Mesothelial cell of epicardium (in vitro differentiated cells): ENCODE measurements around the gene RNF34. TPM values are rescaled to one million over a fixed set of nuclear protein-coding genes. Genes with fewer than 3 reads are reported as not detected.
"Not testable (repeated sequence)": the region's sequence is repeated elsewhere in the genome, so short reads cannot be mapped to it uniquely, and the experiment has no call there.

Source experiments
- DNase-seq, 2 experiments: peaks; one replicate each; pipeline ENCODE4 v3.0.0; 2021; ENCODE audit warnings: low spot score in 2 of 2; ENCODE audit not compliant: unreplicated experiment in 2 of 2
- H3K27ac Mint-ChIP-seq: 2 replicates; pipeline ENCODE4 v1.8.0; 2021; ENCODE audit warnings: mixed read lengths
- H3K27me3 Mint-ChIP-seq: 2 replicates; pipeline ENCODE4 v1.8.0; 2021; ENCODE audit warnings: low read depth, mixed read lengths
- H3K36me3 Mint-ChIP-seq: 2 replicates; pipeline ENCODE4 v1.8.0; 2021; ENCODE audit warnings: mixed read lengths
- H3K4me1 Mint-ChIP-seq: 2 replicates; pipeline ENCODE4 v1.8.0; 2021; ENCODE audit warnings: mixed read lengths
- H3K4me3 Mint-ChIP-seq: 2 replicates; pipeline ENCODE4 v1.8.0; 2021; ENCODE audit warnings: mild to moderate bottlenecking, moderate library complexity, mixed read lengths
- H3K9me3 Mint-ChIP-seq: 2 replicates; pipeline ENCODE4 v1.8.0; 2021; ENCODE audit warnings: mixed read lengths
- CTCF ChIP-seq: fragments of 200-600 bp; sonication (generic); IDR thresholded peaks from one replicate; pipeline ENCODE4 v1.5.0; 2021; ENCODE audit warnings: antibody characterized with exemption; ENCODE audit not compliant: unreplicated experiment
- total RNA-seq: library from RNA; stranded (reverse); gene quantifications from 3 replicates; pipeline ENCODE4 v1.2.1, GENCODE V29; 2021

Gene RNF34
- total RNA-seq, 1 donor from 2014 or later: 41.0 TPM

- no peak for TF ChIP-seq CTCF
- no peaks in the 10 kb centered on the region for H3K36me3 Mint-ChIP-seq
- no peak overlapping the region for H3K4me3 Mint-ChIP-seq
- H3K9me3 Mint-ChIP-seq: no peaks in the 10 kb centered on the region
- DNase-seq: no peak
- no peak overlapping the region for H3K27ac Mint-ChIP-seq
- peaks cover 1% of the 10 kb centered on the region for H3K27me3 Mint-ChIP-seq
- no peaks in the 10 kb centered on the region for H3K4me1 Mint-ChIP-seq
These were observed 26.2 kb upstream of the RNF34 start for GRCh38 chr12:121373755-121374154.

- DNase-seq, H3K27ac Mint-ChIP-seq, H3K4me1 Mint-ChIP-seq, H3K4me3 Mint-ChIP-seq, H3K27me3 Mint-ChIP-seq, H3K36me3 Mint-ChIP-seq, H3K9me3 Mint-ChIP-seq: not testable (repeated sequence)
These were observed 25.6 kb upstream of the RNF34 start for GRCh38 chr12:121374336-121374735.

- H3K4me1 Mint-ChIP-seq: not testable (repeated sequence)
These were observed 24.9 kb upstream of the RNF34 start for GRCh38 chr12:121374945-121375584.

GRCh38 chr12:121376754-121377697, 22.9 kb upstream of the RNF34 start:
- Mint-ChIP-seq H3K27me3 (peaks cover 1% of the 10 kb centered on the region), H3K9me3 (no peaks in the 10 kb centered on the region), H3K4me3 (no peak overlapping the region), H3K36me3 (no peaks in the 10 kb centered on the region), H3K4me1 (no peaks in the 10 kb centered on the region), H3K27ac (no peak overlapping the region)
- TF ChIP-seq CTCF: no peak
- no peak for DNase-seq

More at GRCh38 chr12:121374945-121375584, 24.9 kb upstream of the RNF34 start:
- not testable (repeated sequence) for H3K9me3 Mint-ChIP-seq, H3K27ac Mint-ChIP-seq, DNase-seq, H3K4me3 Mint-ChIP-seq, H3K36me3 Mint-ChIP-seq, H3K27me3 Mint-ChIP-seq

GRCh38 chr12:121378736-121379135, 21.2 kb upstream of the RNF34 start:
- H3K27me3 Mint-ChIP-seq: peaks cover 1% of the 10 kb centered on the region
- DNase-seq: no peak
- no peak overlapping the region for H3K4me3 Mint-ChIP-seq
- no peak overlapping the region for H3K27ac Mint-ChIP-seq
- TF ChIP-seq CTCF: no peak
- no peaks in the 10 kb centered on the region for H3K36me3 Mint-ChIP-seq
- no peaks in the 10 kb centered on the region for H3K9me3 Mint-ChIP-seq
- no peaks in the 10 kb centered on the region for H3K4me1 Mint-ChIP-seq

- H3K36me3 Mint-ChIP-seq: no peaks in the 10 kb centered on the region
- no peak for DNase-seq
- H3K9me3 Mint-ChIP-seq: no peaks in the 10 kb centered on the region
- H3K27ac Mint-ChIP-seq: no peak overlapping the region
- H3K4me3 Mint-ChIP-seq: no peak overlapping the region
- TF ChIP-seq CTCF: no peak
- no peaks in the 10 kb centered on the region for H3K4me1 Mint-ChIP-seq
- H3K27me3 Mint-ChIP-seq: peaks cover 1% of the 10 kb centered on the region
These were observed 20.0 kb upstream of the RNF34 start for GRCh38 chr12:121379945-121380344.
